Fibroblast of gingiva (primary cell): Measurements from ENCODE around the gene RFNG.

Experiments
- DNase-seq: peaks from one replicate; pipeline ENCODE4 v3.0.0-alpha.2; 2011; ENCODE audit warnings: low read depth

The RFNG gene

GRCh38 chr17:82058230-82058854, 6.7 kb upstream of the RFNG start:
- DNase-seq = no peak

- DNase-seq = no peak
These were observed 5.4 kb upstream of the RFNG start for GRCh38 chr17:82056729-82057621.

- DNase-seq = no peak
These were observed 4.5 kb upstream of the RFNG start for GRCh38 chr17:82055965-82056728.

GRCh38 chr17:82055023-82055964, 3.7 kb upstream of the RFNG start:
- no peak for DNase-seq

- DNase-seq = no peak
These were observed 2.9 kb upstream of the RFNG start for GRCh38 chr17:82054351-82055022.

GRCh38 chr17:82053556-82054263, 2.1 kb upstream of the RFNG start:
- no peak for DNase-seq

GRCh38 chr17:82053130-82053529, 1.5 kb upstream of the RFNG start:
- DNase-seq = no peak

- DNase-seq = no peak
These were observed 1.0 kb upstream of the RFNG start for GRCh38 chr17:82052638-82053059.

- DNase-seq = peak; percentile 21
These were observed 610 bp downstream of the RFNG start for GRCh38 chr17:82050761-82051641.

GRCh38 chr17:82050152-82050760, 1.4 kb downstream of the RFNG start:
- DNase-seq = no peak

- no peak for DNase-seq
These were observed 2.1 kb downstream of the RFNG start for GRCh38 chr17:82049521-82049971.

GRCh38 chr17:82049106-82049505, 2.5 kb downstream of the RFNG start:
- DNase-seq = no peak

GRCh38 chr17:82048571-82048971, 3.0 kb downstream of the RFNG start:
- DNase-seq = no peak

- DNase-seq = no peak
These were observed 3.6 kb downstream of the RFNG start for GRCh38 chr17:82047914-82048570.

- no peak for DNase-seq
These were observed 4.2 kb downstream of the RFNG start for GRCh38 chr17:82047379-82047778.

- DNase-seq = no peak
These were observed 4.7 kb downstream of the RFNG start for GRCh38 chr17:82046903-82047302.

GRCh38 chr17:82045936-82046484, 5.6 kb downstream of the RFNG start:
- DNase-seq = no peak

- no peak for DNase-seq
These were observed 8.1 kb downstream of the RFNG start for GRCh38 chr17:82043507-82043906.
